GM19043 (cell line): ENCODE data around the gene ZMYND19.
"Not testable (repeated sequence)": the region's sequence is repeated elsewhere in the genome, so short reads cannot be mapped to it uniquely, and the experiment has no call there.

Experiments
- ATAC-seq: cut with Tn5 transposase; IDR thresholded peaks from one replicate; pipeline ENCODE4 v1.9.1; 2021; ENCODE audit warnings: low read depth; ENCODE audit not compliant: unreplicated experiment

ZMYND19 gene

DNA sequence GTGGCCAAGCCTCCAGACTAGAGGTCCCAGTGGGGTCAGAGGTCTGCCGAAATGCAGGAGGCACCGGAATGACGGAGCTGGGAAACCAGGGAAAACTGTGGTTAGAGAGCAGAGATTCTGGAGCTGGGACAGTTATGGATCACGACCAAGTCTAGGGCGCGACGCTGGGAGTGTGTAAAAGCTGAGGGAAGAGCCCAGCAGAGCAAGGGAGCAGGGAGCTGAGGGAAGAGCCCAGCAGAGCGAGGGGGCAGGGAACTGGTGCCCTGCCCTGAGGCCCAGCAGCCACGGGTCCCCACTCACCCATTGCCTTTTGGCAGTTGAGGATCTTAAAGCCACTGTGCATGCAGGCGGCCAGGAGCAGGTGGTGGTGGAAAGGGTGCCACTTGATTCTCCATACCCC is 26.2 kb downstream of the ZMYND19 start:
- no peak for ATAC-seq

DNA sequence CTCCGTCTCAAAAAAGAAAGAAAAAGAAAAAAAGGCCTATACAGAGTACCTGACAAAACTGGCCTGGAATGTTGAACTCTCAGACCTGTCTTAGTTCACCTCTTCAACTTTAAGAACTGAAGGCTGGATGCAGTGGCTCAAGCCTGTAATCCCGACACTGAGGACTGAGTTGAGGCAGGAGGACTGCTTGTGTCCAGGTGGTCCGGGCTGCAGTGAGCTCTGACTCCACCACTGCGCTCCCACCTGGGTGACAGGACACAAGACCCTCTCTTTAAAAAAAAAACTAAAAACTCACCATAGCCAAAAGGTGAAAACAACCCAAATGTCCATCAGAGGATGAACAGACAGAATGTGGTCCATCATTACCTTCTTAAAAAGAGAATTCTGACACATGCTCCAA is 32.2 kb downstream of the ZMYND19 start:
- no peak for ATAC-seq

DNA sequence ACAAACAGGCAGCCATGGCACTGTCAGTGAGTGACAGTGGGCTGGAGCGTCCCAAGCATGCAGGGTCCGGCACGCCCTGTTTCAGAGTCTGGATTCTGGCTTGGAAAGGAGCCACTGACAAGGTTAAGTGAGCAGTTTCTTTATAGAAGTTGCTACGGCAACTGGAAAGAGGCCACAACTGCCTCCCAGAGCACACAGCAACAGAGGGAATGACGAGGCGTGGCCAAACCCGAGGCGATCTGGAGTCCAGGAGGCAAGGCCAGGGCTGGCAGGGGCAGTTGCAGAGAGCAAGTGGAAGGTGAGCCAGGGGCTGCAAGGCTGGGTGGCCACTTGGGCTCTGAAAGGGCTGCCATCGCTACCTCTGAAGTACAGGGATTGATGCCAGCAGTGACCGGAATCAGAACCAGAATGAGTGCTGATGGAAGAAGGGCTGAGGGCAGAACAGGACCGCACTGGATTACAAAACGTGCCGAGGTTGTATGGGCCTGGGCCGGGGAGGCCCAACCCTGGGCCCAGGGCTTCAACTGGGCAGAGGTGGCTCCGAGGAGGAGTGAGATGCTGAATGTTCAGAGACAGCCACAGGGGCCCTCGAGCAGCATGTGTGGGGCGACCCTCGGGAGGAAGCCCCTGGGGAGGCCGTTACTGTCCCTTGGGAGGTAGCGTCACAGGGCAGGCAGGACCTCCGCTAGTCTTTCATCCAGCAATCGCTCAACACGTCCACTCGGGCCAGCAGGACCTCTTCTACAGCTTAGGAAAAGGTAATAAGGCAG is 34.1 kb downstream of the ZMYND19 start:
- ATAC-seq = no peak

DNA sequence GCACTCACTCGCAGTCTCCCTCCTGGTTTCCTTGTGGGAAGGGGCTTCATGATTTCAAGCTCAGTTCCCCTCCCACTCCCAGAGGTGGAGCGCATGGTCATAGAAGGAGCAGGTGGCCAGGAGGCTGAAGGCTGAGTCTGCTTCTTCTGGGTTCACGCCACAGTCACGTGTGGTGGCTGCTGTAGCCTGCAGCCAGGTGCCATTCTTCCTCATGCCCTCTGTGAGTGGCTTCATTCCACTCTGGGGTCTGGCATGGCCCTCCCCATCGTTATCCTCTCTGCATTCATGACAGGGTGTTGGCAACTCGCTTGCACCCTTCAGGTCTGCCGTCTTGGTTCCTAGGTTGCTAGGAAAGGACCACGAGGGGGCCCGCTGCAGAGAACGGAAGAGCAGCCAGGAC is 35.1 kb downstream of the ZMYND19 start:
- no peak for ATAC-seq

DNA sequence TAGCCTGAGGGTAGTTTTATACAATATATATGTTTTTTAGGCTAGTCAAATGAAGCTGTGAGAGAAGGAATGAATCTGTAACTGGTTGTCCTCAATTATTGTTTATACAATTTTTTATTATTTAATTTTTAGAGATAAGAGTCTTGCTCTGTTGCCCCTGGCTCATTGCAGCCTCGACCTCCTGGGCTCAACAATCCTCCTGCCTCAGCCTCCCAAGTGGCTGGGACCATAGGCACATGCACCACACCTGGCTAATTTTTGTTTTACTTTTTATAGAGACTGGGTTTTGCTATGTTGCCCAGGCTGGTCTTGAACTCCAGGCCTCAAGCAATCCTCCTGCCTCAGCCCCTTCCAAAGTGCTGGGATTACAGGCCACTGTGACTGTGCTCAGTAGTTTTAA is 36.0 kb downstream of the ZMYND19 start:
- no peak for ATAC-seq

DNA sequence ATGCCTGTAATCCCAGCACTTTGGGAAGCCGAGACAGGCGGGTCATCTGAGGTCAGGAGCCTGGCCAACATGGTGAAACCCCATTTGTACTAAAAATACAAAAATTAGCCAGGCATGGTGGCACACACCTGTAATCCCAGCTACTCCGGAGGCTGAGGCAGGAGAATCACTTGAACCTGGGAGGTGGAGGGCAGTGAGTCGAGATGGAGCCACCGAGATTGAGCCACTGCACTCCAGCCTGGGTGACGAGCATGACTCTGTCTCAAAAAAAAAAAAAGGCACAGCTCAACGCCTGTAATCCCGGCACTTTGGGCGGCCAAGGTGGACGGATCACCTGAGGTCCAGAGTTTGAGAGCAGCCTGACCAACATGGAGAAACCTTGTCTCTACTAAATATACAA is 36.7 kb downstream of the ZMYND19 start:
- not testable (repeated sequence) for ATAC-seq

DNA sequence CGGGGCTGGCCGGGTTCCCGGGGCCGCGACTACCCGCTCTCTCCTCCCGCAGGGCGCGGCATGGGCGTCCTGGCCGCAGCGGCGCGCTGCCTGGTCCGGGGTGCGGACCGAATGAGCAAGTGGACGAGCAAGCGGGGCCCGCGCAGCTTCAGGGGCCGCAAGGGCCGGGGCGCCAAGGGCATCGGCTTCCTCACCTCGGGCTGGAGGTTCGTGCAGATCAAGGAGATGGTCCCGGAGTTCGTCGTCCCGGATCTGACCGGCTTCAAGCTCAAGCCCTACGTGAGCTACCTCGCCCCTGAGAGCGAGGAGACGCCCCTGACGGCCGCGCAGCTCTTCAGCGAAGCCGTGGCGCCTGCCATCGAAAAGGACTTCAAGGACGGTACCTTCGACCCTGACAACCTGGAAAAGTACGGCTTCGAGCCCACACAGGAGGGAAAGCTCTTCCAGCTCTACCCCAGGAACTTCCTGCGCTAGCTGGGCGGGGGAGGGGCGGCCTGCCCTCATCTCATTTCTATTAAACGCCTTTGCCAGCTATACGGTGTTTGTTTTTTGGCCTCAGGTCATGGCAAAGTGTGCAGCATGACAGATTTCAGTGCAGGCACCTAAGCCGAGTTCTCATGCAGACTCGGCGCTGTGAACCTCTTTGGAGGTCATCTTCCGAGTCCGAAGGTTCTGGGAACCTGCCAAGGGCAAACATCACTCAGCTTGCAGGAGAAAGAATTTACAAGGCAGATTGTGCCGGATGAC is 38.1 kb downstream of the ZMYND19 start:
- ATAC-seq = peak; percentile 27

DNA sequence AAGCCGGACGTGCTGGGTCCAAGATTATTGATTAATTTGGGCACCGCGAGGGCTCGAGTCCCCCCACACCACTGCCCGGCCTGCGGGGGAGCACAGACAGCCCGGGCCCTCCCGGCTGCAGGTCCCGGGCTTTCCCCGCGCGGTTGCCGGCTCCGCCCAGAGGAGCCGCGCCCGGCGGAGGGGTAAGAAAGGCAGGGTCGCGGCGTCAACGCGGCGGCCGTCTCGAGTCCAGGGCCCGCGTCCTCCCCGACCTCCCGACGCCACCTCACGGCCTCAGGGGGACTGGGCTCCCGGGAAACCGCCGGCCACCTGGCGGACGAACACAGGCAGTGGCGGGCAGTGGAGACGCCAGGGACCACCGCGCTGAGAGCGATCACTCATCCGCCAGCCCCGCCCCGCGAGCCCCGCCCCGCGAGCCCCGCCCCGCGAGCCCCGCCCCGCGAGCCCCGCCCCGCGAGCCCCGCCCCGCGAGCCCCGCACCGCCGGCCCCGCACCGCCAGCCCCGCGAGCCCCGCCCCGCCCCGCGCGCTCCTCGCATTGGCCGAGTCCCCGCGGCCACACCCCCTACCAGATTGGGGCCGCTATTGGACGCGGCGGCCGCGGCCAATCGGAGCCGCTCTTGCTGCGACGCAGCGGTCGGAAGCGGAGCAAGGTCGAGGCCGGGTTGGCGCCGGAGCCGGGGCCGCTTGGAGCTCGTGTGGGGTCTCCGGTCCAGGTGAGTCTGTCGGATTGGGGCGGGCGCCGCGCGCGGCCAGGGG is 38.9 kb downstream of the ZMYND19 start, which contains the start of gene MRPL41:
TSS of gene MRPL41 (plus strand) at position 616 of the 758 bp plus-strand sequence. CDS start 203 bp downstream, outside the sequence.
- ATAC-seq = peak; percentile 82

DNA sequence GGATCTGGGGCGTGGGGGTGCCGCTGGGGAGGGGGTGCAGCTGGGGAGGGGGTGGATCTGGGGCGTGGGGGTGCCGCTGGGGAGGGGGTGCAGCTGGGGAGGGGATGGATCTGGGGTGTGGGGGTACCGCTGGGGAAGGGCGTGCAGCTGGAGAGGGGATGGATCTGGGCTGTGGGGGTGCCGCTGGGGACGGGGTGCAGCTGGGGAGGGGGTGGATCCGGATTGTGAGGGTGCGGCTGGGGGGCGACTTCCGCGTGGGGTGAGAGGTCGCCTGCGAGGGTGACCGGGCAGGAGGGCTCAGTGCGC is 39.4 kb downstream of the ZMYND19 start:
- ATAC-seq = not testable (repeated sequence)

DNA sequence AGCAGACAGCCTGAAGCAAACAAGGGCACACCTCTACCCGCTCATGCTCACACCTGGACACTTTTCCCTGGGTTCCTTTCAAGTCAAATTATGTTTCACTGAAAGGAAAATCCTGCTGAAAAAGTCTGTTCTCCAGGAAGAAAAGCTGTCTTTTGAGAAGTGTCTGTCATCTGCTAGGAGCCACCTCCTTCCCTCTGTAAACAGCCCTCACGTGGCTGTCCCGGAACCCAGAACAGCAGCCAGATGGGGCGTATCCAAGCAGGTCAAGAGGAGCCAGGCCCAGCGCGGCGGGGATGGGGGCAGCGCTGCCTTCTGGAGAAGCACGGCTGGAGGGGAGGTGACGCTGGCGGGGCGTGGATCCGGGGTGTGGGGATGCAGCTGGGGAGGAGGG is 40.1 kb downstream of the ZMYND19 start, which contains the start of gene PNPLA7:
TSS of gene PNPLA7 (minus strand) at position 172 of the 391 bp plus-strand sequence. CDS start 205 bp downstream, outside the sequence.
- ATAC-seq = no peak

DNA sequence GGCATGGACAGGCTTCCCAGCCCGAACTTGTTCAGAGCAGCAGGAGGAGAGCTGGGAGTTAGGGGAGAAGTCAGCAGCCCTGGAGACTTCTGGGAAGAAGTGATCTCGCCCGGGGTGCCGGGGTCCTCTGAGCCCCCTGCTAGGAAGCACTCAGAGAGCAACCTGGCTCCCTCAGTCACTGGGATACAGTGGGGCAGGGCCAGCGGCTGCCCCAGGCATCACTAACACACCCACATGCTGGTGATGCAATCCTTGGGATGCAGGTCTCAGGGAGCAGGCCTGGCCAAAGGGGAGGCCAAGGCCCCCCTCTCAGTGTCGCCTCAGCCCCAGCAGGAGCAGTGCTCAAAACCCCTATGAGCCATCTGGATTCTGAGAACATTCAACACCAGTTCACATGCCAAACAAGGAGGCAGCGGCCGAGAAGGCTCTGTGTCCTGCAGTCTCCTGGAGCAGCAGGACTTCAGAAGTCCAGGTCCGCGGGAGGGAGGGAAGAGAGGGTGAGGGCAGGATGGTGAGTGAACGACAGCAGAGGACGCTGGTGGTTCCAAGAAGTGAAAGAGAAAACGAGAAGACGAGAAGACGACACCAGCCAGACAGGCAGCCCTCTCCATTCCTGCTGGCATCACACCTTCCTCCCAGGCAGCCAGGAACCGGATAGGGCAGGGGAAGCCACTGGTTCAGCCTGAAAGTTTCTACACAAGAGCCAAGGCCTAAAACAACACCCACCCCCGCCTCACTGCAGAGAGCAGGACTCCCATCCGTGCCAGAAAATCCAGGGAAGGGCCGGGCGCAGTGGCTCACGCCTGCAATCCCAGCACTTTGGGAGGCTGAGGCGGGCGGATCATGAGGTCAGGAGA is 42.4 kb downstream of the ZMYND19 start:
- ATAC-seq = no peak

DNA sequence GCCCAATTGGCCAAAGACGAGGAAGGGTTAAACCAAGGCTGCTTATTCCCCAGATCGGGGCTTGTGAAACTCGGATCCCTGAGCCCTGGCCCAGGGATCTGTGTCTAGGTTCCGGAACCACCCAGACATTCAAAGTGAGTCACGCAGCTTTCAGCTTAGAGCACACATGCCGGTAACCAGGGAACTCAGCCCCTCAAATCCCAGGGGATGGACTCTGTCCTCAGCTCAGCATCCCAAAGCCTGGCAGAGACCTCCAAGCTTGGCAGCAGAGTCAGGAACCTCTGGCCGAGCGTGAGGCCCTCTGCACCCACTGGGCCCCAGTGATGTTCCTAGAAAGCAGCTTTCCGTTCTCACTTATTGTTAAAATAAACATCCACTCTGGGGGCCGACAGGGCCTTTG is 45.2 kb downstream of the ZMYND19 start:
- ATAC-seq = no peak

DNA sequence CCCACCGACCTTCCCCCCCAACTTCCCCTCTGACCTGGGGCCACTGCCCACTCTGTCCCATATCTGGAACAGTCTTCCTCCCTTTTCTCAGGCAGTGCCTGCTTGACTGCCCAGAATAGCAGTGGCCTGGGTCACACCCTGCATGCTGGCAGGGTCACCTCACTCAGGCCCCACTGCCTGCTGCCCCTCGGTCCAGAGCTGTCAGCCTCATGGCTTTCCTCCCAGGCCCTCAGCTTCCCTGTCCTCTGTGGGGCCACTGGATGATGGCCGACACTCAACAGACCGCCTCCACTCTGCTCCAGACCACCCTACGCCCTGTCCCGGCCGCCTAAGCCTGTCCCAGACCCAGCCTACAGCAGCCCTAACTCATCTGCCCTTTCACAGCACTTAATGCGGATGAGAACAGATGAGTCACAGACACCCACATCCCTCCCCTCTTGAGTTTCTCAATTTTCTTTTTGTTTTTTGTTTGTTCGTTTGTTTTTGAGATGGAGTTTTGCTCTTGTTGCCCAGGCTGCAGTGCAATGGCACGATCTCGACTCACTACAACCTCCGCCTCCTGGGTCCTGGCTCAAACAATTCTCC is 46.0 kb downstream of the ZMYND19 start:
- no peak for ATAC-seq

DNA sequence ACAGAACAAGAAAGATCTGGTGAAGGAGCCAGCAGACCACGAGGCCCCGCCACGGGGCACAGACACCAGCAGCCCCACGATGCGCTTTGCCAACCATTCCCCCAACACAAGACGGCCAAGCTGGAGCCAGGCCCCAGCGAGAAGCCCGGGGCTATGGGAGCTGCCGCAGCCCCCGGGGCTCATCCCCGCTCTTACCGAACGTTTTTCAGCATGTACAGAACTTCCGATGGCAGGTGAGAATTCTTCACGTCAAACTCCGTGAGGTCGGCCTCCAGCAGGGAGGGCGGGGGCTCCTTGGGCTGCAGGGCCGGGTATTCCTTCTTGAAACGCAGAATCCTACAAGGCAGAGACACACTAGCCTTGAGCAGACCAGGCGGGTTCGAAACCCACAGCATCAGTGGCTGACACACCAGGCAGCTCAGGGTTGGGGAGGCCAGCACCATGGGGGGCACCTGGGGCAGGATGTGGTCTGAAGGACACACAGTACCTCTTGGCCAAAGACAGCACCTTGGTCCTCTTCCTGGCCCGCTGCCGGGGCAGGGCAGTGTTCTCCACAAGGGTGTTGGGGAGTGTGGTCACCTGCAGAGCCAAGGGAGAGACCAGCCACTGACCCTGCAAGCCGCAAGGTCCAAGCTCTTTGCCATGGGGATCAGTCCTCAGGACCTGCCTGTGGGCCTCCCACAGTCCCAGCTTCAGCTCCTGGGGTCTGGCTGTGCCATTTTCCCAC is 46.9 kb downstream of the ZMYND19 start:
- no peak for ATAC-seq

DNA sequence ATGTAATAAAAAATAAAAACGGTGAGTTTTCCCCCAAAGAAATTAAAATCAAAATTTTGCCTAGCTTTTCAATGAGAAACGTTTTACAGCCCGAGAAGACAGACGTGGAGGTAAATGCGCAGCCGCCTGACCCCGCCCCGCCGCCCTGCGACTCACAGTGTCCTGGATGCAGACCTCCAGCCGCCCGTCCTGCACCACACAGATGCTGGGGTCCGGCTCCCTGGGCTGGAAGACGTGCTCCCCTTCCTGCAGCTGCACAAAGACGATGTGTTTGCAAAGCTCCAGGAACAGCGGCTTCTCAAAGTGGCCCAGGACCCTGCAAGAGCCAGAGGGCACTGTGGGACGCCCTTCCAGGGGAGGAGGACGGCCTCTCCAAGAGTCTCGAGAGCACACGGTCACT is 47.8 kb downstream of the ZMYND19 start:
- no peak for ATAC-seq

DNA sequence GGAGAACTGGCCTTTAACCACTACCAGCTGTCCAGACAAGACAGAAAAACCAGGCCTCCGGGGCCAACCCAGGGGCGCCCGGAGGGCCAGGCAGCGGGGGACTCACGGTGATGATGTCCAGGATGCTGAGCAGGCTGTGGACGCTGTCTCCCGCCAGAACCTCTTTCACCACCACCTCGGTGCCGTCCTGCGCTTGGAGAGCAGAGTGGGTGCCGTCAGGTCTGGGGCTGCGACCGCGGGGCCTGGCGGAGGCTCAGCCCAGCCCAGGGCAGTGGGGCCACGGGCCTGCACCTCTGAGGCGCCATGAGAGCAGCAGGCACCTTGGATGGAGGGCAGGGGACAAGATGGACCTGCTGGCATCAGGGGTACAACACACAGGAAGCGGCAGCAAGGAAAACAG is 49.8 kb downstream of the ZMYND19 start:
- ATAC-seq = no peak

DNA sequence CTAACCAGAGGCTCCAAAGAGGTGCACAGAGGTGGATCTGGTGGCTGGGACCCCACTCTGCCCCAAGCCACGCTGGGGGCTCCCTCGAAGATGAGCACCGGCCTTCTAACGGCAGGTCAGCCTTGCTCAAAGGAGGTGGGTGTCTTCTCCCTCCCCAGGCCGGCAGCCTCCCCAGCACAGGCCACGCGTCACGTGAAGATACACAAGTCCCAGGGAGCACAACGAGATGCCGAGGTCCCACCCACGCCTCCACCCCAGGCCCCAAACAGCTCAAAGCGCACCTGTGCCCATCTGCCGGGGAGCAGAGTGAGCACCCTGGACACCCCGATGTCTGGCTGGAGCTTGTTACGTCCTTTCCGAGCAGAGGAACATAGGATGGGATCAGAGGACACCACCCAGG is 52.3 kb downstream of the ZMYND19 start:
- no peak for ATAC-seq

DNA sequence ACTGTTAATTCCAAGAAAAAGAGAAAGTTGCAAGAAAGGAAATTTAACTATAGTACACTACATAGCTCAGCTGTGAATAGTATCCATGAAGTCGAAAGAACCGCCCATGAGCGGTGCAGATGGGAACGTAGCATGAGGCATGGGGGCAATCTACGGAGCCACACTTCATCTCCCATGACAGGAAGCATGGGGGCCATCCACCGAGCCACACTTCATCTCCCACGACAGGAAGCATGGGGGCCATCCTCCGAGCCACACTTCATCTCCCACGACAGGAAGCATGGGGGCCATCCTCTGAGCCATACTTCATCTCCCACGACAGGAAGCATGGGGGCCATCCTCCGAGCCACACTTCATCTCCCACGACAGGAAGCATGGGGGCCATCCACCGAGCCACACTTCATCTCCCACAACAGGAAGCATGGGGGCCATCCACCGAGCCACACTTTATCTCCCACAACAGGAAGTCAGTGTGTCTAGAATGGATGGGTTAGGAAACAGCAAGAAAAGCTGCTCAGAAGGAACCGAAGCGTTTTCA is 53.6 kb downstream of the ZMYND19 start:
- ATAC-seq = not testable (repeated sequence)

DNA sequence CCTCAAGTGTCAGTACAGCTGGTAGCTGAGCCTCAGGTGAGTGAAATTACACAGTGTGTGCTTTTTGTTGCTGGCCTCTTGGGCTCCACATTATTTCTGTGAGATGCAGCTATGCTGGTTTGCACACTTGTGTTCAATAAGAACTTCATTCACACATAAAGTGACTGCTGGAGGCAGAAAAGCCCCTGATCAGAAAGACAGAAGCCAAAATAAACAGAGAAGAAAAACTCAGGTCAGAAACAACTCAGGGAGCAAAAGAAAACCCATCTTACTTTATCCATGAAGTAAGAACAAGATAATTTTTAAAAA is 55.2 kb downstream of the ZMYND19 start:
- no peak for ATAC-seq
